HG03354 (cell line): Measurements from ENCODE around the gene TMEM128.
A peak's percentile ranks its signal among the peaks of the same experiment; 100 is the strongest.

ENCODE experiments used
- ATAC-seq: cut with Tn5 transposase; IDR thresholded peaks from one replicate; pipeline ENCODE4 v1.9.1; 2021; ENCODE audit warnings: mild to moderate bottlenecking; ENCODE audit not compliant: unreplicated experiment, poor library complexity, severe bottlenecking

TMEM128 gene

GRCh38 chr4:4248029-4248884 lies at the start of gene TMEM128:
TMEM128 (minus strand) TSS chr4:4248223; CDS start chr4:4248202, 21 bp downstream.
- peak; percentile 98 for ATAC-seq

- no peak for ATAC-seq
These were observed 48.3 kb upstream of the TMEM128 start for GRCh38 chr4:4296283-4296846.

- no peak for ATAC-seq
These were observed 45.3 kb upstream of the TMEM128 start for GRCh38 chr4:4293279-4293678.

- peak; percentile 91 for ATAC-seq
These were observed 42.2 kb upstream of the TMEM128 start, which contains the start of the genes LYAR and ZBTB49 for GRCh38 chr4:4289941-4290850. LYAR (minus strand) TSS chr4:4290154; CDS start chr4:4283742, 6,412 bp downstream. ZBTB49 (plus strand) TSS chr4:4290251; CDS start chr4:4299946, 9,695 bp downstream.

GRCh38 chr4:4289597-4289940 lies 41.5 kb upstream of the TMEM128 start:
- peak; percentile 17 for ATAC-seq

- ATAC-seq = no peak
These were observed 41.0 kb upstream of the TMEM128 start for GRCh38 chr4:4289055-4289454.

GRCh38 chr4:4288098-4288497 lies 40.1 kb upstream of the TMEM128 start:
- no peak for ATAC-seq

- ATAC-seq = no peak
These were observed 37.0 kb upstream of the TMEM128 start for GRCh38 chr4:4284827-4285618.

- ATAC-seq = no peak
These were observed 33.8 kb upstream of the TMEM128 start for GRCh38 chr4:4281787-4282186.

- ATAC-seq = no peak
These were observed 29.5 kb upstream of the TMEM128 start for GRCh38 chr4:4277531-4277930.

- ATAC-seq = no peak
These were observed 26.2 kb upstream of the TMEM128 start for GRCh38 chr4:4274226-4274625.

- no peak for ATAC-seq
These were observed 23.9 kb upstream of the TMEM128 start for GRCh38 chr4:4271912-4272311.

GRCh38 chr4:4270529-4270928 lies 22.5 kb upstream of the TMEM128 start:
- no peak for ATAC-seq

GRCh38 chr4:4269856-4270255 lies 21.8 kb upstream of the TMEM128 start:
- no peak for ATAC-seq

GRCh38 chr4:4269331-4269731 lies 21.3 kb upstream of the TMEM128 start:
- ATAC-seq = no peak

GRCh38 chr4:4268776-4269175 lies 20.8 kb upstream of the TMEM128 start:
- ATAC-seq = no peak

GRCh38 chr4:4267981-4268380 lies 20.0 kb upstream of the TMEM128 start:
- ATAC-seq = no peak

GRCh38 chr4:4260185-4260751 lies 12.2 kb upstream of the TMEM128 start:
- ATAC-seq = peak; percentile 65

- no peak for ATAC-seq
These were observed 11.6 kb upstream of the TMEM128 start for GRCh38 chr4:4259484-4260100.
